Testis (tissue), 3 donors: ENCODE results near the gene TDRD10. TPM values are rescaled to one million over a fixed set of nuclear protein-coding genes. Genes with fewer than 3 reads are reported as not detected.

Experiments used
- DNase-seq: peaks from one replicate; pipeline ENCODE4 v3.0.0-alpha.2; 2019
- H3K27ac ChIP-seq, 2 donors: fragments of 200-600 bp; sonication (generic); one replicate each; pipeline ENCODE4 v1.5.1; 2019
- H3K27me3 ChIP-seq: fragments of 200-600 bp; sonication (generic); one replicate; pipeline ENCODE4 v1.5.1; 2019
- H3K36me3 ChIP-seq: fragments of 200-600 bp; sonication (generic); one replicate; pipeline ENCODE4 v1.5.1; 2017; ENCODE audit warnings: low read depth; ENCODE audit errors: missing control alignments
- H3K4me1 ChIP-seq: fragments of 200-600 bp; sonication (generic); one replicate; pipeline ENCODE4 v1.5.1; 2019
- H3K4me3 ChIP-seq, 2 donors: fragments of 200-600 bp; sonication (generic); one replicate each; pipeline ENCODE4 v1.5.1; 2017 to 2019
- H3K9me3 ChIP-seq: fragments of 200-600 bp; sonication (generic); one replicate; pipeline ENCODE4 v1.5.1; 2017
- POLR2A ChIP-seq: fragments of 450-650 bp; IDR thresholded peaks from one replicate; pipeline ENCODE4 v1.6.1; 2017; ENCODE audit warnings: antibody characterized with exemption, mild to moderate bottlenecking, moderate library complexity
- whole genome bisulfite sequencing, 2 donors: methylation state at CpG; one replicate each; pipeline ENCODE4 v1.1.5; 2018; 5-methylcytosine and 5-hydroxymethylcytosine counted together
- intact Hi-C: fragments of 100-400 bp; cut with DNase I; formaldehyde crosslinking; loops from one replicate; pipeline ENCODE4 v1.15.1; 2023; ENCODE audit warnings: low total_unique reads
- polyA plus RNA-seq: library from polyadenylated mRNA; stranded (reverse); fragments of 350-450 nt; fragmentation: Illumina TruSeq; extraction: RNeasy Lipid Tissue Mini Kit (QIAGEN cat#74804); gene quantifications from one replicate; pipeline ENCODE4 v1.2.3, GENCODE V29; 2014; ENCODE audit warnings: low read depth, low replicate concordance; ENCODE audit not compliant: insufficient read depth
- total RNA-seq, 2 donors: library from RNA; depleted of rRNA; stranded (reverse); fragments of >200 nt; gene quantifications; one replicate each; pipeline ENCODE4 v1.2.3, GENCODE V29; 2016
- TF ChIP-seq, protein P1 (sequence below), 3 experiments: fragments of 450-650 bp in 2 of 3; fragments of 200-600 bp in 1 of 3; sonication (generic) in 1 of 3; IDR thresholded peaks; one replicate each; pipeline ENCODE4 v1.5.1; 2016 to 2019; ENCODE audit warnings: antibody characterized with exemption in 3 of 3, mild to moderate bottlenecking in 2 of 3, moderate library complexity in 1 of 3

The TDRD10 gene
- total and polyA plus RNA-seq, 3 donors from 2014 or later = 50.9 to 123 (median 60.3) TPM

DNA sequence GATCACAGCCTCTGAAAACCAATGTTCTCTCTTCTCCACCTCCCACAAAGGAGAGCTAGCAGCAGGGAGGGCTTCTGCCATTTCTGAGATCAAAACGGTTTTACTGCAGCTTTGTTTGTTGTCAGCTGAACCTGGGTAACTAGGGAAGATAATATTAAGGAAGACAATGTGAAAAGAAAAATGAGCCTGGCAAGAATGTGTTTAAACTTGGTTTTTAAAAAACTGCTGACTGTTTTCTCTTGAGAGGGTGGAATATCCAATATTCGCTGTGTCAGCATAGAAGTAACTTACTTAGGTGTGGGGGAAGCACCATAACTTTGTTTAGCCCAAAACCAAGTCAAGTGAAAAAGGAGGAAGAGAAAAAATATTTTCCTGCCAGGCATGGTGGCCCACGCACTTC, 35.8 kb upstream of the TDRD10 start:
- intact Hi-C loops = no loop called here

DNA sequence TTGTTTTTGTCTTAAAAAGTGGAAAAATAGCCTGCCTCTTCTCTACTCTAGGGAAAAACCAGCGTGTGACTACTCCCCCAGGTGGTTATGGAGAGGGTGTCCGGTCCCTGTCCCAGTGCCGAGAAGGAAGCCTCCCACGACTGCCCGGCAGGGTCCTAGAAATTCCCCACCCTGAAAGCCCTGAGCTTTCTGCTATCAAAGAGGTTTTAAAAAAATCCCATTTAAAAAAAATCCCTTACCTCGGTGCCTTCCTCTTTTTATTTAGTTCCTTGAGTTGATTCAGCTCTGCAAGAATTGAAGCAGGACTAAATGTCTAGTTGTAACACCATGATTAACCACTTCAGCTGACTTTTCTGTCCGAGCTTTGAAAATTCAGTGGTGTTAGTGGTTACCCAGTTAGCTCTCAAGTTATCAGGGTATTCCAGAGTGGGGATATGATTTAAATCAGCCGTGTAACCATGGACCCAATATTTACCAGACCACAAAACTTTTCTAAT, 35.0 kb upstream of the TDRD10 start:
- no peak for TF ChIP-seq POLR2A
- TF ChIP-seq, protein P1, sequence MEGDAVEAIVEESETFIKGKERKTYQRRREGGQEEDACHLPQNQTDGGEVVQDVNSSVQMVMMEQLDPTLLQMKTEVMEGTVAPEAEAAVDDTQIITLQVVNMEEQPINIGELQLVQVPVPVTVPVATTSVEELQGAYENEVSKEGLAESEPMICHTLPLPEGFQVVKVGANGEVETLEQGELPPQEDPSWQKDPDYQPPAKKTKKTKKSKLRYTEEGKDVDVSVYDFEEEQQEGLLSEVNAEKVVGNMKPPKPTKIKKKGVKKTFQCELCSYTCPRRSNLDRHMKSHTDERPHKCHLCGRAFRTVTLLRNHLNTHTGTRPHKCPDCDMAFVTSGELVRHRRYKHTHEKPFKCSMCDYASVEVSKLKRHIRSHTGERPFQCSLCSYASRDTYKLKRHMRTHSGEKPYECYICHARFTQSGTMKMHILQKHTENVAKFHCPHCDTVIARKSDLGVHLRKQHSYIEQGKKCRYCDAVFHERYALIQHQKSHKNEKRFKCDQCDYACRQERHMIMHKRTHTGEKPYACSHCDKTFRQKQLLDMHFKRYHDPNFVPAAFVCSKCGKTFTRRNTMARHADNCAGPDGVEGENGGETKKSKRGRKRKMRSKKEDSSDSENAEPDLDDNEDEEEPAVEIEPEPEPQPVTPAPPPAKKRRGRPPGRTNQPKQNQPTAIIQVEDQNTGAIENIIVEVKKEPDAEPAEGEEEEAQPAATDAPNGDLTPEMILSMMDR (IDR thresholded peaks at IDR 0.05) = peak in 2 of 3 experiments; percentile 23 to 28
- H3K4me1 ChIP-seq = peaks cover 15% of the 10 kb centered on the region
- no peak overlapping the region for H3K4me3 ChIP-seq
- H3K36me3 ChIP-seq = no peaks in the 10 kb centered on the region
- DNase-seq = peak; percentile 56
- H3K27ac ChIP-seq = peak overlapping the region in 1 of 2 donors; percentile 48
- intact Hi-C loops = no loop called here
- no peaks in the 10 kb centered on the region for H3K27me3 ChIP-seq
- 37 to 40% methylated on average over 8 of the region's 8 CpGs for WGBS, 2 donors
- no peaks in the 10 kb centered on the region for H3K9me3 ChIP-seq

More for the DNA sequence above, 35.8 kb upstream of the TDRD10 start:
- no peak for DNase-seq
- no peaks in the 10 kb centered on the region for H3K27me3 ChIP-seq
- H3K27ac ChIP-seq = peak overlapping the region; percentile 29 to 48
- WGBS, 2 donors = 54 to 66% methylated on average over 3 of the region's 3 CpGs
- no peak overlapping the region for H3K4me3 ChIP-seq
- H3K9me3 ChIP-seq = no peaks in the 10 kb centered on the region
- peaks cover 15% of the 10 kb centered on the region for H3K4me1 ChIP-seq
- H3K36me3 ChIP-seq = no peaks in the 10 kb centered on the region
- TF ChIP-seq, protein P1 (IDR thresholded peaks at IDR 0.05) = no peak
- no peak for TF ChIP-seq POLR2A

DNA sequence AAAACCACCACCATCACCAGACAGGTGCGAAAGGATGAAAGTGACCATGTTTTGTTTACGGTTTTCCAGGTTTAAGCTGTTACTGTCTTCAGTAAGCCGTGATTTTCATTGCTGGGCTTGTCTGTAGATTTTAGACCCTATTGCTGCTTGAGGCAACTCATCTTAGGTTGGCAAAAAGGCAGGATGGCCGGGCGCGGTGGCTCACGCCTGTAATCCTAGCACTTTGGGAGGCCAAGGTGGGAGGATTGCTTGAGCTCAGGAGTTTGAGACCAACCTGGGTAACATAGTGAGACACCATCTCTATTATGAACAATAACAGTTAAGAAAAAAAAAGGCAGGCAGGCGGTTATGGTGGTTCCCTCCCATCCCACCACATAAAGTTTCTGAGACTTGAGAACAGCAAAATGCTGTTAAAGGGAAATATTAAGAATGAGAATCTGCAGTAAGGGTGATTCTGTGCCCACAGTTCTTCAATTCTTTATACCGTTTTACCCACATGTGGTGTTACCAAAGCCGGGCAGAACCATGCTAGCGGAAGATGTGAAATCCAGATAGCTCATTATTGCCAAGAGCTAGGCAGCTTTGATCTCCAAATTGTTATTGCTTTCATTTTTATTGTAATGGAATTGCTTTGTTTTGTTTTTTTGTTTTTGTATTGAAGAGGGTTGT, 34.5 kb upstream of the TDRD10 start:
- Histone ChIP-seq H3K36me3 (no peaks in the 10 kb centered on the region), H3K27ac (peak overlapping the region in 1 of 2 donors; percentile 48), H3K4me1 (peaks cover 15% of the 10 kb centered on the region), H3K9me3 (no peaks in the 10 kb centered on the region), H3K4me3 (no peak overlapping the region), H3K27me3 (no peaks in the 10 kb centered on the region)
- intact Hi-C loops = no loop called here
- 91% methylated on average over 11 of the region's 11 CpGs for WGBS, 2 donors
- DNase-seq = no peak
- TF ChIP-seq, protein P1 (IDR thresholded peaks at IDR 0.05) = no peak
- no peak for TF ChIP-seq POLR2A

DNA sequence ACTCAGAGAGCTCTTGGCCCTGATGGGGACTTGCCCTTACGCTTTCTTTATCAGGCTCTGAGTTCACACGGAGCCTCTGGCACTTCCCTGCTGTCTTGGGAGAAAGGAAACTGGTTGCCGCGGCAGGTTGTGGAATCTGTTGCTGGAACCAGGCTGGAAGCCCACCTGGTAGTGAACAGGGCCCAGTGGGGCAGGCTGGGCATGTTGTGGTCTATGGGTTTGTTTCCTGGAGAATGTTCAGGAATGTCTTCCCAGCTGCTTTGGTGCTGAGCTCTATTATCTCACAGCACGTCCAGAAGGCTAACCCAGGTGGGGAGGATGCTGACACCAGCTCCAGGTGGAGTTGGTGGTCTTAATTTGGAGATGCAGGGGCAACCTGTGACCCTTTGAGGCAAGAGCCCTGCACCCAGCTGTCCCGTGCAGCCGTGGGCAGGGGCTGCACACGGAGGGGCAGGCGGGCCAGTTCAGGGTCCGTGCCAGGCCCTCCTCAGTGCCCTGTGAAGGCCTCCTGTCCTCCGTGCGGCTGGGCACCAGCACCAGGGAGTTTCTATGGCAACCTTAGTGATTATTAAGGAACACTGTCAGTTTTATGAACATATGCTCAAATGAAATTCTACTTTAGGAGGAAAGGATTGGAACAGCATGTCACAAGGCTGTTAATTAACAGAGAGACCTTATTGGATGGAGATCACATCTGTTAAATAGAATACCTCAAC, 33.3 kb upstream of the TDRD10 start:
- DNase-seq = no peak
- intact Hi-C loops = no loop called here
- TF ChIP-seq, protein P1 (IDR thresholded peaks at IDR 0.05) = no peak
- TF ChIP-seq POLR2A = no peak
- peaks cover 15% of the 10 kb centered on the region for H3K4me1 ChIP-seq
- peak overlapping the region in 1 of 2 donors; percentile 40 for H3K27ac ChIP-seq
- WGBS, 2 donors = 57 to 62% methylated on average over 11 to 12 of the region's 12 CpGs
- no peak overlapping the region for H3K4me3 ChIP-seq
- H3K36me3 ChIP-seq = no peaks in the 10 kb centered on the region
- H3K27me3 ChIP-seq = no peaks in the 10 kb centered on the region
- H3K9me3 ChIP-seq = no peaks in the 10 kb centered on the region
